Myocyte (in vitro differentiated cells): ENCODE measurements around the gene PIP5K1C. TPM values are rescaled to one million over a fixed set of nuclear protein-coding genes. Genes with fewer than 3 reads are reported as not detected.
"Not testable (repeated sequence)": the region's sequence is repeated elsewhere in the genome, so short reads cannot be mapped to it uniquely, and the experiment has no call there.

Source experiments
- DNase-seq: peaks from one replicate; pipeline ENCODE4 v3.0.0-alpha.2; 2012; ENCODE audit warnings: low read depth
- total RNA-seq: library from RNA; depleted of rRNA; stranded (reverse); fragments of >200 nt; gene quantifications from 2 replicates; pipeline ENCODE4 v1.2.3, GENCODE V29; 2014

Gene PIP5K1C
- total RNA-seq, 1 donor from 2014 or later: 17.9 TPM

- not testable (repeated sequence) for DNase-seq
Observed at GRCh38 chr19:3628766-3629165, 71.5 kb downstream of the PIP5K1C start.

- no peak for DNase-seq
Observed at GRCh38 chr19:3627351-3627723, 72.9 kb downstream of the PIP5K1C start.

DNA sequence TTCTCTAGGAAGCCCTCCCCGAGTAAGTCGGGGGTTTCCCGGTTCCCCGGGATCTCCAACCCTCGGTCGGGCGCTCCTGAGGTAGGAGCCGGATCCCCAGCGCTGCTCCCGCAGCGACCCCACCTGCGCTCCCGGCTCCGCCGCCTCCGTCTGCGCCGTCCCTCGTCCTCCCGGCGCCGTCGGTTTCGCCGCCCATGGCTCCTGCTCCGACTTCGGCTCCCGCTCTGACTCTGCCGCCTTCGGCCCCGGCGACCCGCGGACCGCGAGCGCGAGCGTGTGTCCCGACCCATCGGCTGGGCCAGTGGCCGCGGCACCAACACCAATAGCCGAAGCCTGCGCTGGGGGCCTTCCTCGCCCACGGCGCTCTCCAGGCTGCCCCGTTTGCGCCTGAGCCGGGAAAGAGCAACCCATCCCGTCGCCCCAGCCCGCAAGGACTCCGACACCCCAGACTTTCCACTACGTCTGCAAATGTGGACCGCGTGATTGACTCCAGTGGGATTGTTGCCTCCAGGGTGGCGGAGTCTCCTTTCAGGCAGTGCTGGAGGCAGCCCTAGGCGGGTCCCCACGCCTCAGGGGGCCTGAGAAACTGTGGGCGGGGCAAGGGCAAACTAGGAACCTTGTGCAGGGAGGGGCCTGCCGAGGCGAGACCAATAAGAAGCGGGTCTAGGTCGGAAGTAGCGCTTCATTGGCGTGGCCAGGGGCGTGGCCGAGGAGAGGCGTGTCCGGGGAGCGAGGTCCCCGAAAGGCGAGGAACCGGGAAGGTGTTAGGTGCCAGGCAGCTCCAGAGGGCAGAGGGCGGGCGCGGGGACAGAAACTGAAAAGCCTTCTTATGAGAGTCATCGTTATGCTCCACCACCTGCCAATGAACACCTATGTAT lies 73.6 kb downstream of the PIP5K1C start, which contains the start of gene CACTIN:
TSS of gene CACTIN (minus strand) at position 318 of the 878 bp plus-strand sequence. CDS start at position 290, 28 bp downstream.
- peak; percentile 99 for DNase-seq

DNA sequence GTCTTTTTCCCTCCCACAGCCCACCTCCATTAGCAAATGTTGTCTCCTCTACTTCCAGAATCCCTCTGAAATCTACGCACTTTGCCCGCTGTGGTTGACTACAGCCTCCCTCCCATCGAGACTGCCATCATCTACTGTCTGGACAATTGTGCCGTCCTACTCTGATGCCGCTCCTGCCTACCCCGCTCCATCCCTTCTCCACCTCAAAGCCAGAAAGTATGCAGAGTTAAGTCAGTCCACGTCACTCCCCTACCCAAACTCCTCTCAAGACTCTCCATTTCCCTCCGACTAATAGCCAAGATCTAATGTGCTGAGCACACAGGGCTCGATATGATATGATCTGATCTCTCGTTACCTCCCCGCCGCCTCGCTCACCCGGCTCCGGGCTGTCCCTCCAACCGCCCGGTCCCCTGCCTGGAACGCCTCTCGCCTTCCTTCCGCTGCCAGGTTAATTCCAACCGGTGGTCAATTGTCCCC lies 74.2 kb downstream of the PIP5K1C start:
- DNase-seq: no peak

DNA sequence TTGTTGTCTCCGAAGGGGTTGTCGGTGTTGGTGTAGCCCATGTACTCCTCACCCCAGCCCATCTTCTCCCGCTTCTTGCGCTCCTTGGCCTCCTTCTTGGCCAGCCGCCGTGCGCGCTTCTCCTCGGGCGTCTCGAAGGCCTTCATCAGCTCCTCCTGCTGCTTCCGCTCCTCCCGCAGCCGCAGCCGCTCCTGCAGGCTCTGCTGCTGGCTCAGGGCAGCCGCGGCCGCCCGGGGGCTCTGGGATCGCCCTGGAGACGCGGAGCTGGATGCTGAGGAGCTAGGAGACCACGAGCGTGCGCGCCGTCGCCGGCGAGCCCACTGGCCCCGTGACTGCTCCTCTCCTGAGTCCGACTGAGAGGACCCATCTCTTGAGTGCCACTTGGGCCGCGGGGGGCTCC lies 76.6 kb downstream of the PIP5K1C start:
- no peak for DNase-seq

GRCh38 chr19:3622224-3622623 lies 78.0 kb downstream of the PIP5K1C start:
- DNase-seq: no peak

GRCh38 chr19:3621689-3622088 lies 78.6 kb downstream of the PIP5K1C start:
- DNase-seq: no peak

DNA sequence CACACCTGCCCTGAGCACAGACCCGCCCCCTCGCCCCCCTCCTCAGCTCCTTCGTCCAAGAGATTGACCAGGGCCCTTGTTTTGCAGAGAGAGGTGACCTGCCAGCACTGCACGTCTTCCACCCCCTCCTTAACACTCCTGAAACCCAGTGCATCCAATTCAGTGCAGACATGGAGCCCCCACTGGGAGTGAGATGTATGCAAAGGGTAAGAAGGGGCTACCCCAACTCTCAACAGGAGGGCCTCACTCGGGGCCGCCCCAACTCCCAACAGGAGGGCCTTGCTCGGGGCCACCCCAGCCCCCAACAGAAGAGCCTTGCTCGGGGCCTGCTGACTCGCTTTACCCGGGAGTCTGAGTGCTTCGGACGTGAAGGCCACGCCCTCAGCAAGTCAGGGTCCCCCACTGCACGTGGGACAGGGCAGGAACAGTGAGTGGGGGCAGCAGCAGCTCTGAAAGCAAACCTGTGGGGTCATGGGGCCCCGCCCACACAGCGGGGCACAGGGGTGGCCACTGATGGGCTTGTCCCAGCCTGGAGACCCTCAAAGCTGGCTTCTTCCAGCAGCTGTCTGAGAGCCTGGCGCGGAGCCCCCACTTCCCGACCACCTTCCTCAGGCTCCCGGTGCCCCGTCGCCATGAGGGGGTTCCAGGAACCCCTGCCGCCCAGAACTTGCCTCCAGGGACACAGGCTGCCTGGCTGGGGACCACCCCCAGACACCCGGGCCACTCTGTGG lies 79.3 kb downstream of the PIP5K1C start:
- DNase-seq: no peak

GRCh38 chr19:3620145-3620816 lies 80.0 kb downstream of the PIP5K1C start:
- DNase-seq: no peak

GRCh38 chr19:3619631-3620012 lies 80.6 kb downstream of the PIP5K1C start:
- DNase-seq: no peak

GRCh38 chr19:3618811-3619630 lies 81.2 kb downstream of the PIP5K1C start:
- no peak for DNase-seq

GRCh38 chr19:3618144-3618810 lies 82.0 kb downstream of the PIP5K1C start:
- DNase-seq: peak; percentile 39

DNA sequence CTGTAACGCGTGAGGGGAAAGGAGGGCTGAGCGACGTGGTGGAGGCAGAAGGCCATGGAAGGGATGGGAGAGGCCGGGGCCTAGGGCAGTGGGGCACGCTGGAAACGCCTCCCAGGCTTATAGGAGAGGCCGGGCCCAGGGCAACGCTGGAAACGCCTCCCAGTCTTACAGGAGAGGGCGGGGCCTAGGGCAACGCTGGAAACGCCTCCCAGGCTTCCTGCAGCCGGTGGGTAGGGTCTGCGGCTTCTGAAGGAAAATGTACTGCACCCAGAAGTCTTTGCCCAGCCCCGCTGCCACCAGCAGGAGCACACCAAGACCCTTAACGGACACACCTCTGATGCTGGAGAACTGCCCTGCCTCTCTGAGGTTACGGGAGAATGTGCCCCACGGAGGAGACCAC lies 82.8 kb downstream of the PIP5K1C start:
- no peak for DNase-seq

GRCh38 chr19:3615524-3616135 lies 84.6 kb downstream of the PIP5K1C start:
- DNase-seq: no peak

- no peak for DNase-seq
Observed at GRCh38 chr19:3614858-3615505, 85.3 kb downstream of the PIP5K1C start.

- no peak for DNase-seq
Observed at GRCh38 chr19:3613818-3614661, 86.2 kb downstream of the PIP5K1C start.

DNA sequence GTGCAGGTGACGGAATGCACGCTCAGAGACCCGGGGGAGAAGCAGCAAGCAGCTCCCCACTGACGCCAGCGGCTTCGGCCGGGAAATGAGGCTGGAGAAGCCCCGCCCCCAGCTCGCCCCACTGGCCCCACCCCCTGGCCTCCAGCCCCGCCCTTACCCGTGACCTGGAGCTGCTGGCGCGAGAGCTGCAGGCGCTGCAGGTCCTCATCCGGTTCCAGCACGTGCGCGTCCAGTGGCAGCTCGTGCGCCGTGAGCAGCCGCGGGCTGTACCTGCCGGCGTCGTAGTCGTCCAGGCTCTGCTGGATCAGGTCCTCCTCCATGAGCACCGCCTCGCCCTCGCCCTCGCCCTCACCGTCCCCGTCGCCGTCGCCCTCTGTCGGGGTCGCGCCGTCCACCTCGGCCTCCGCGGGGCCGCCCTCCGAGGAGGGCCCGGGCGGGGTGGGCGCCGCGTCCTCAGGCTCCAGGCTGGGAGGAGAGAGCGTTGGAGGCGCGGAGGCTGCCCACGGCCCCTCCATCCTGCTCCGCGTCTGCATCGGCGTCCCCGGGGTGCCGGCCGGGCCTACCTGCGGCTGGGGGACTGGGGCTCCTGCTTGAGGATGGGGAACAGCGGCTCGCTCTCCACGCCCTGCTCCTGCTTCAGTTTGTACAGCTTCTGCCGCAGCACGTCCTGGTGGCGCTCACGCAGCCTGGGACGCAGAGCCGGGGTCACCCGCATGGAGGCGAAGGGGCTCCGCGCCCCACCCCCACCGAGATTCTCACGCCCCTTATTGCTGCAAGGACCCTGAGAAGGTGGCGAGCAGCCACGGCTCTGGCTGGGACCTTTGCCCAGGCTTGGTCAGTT lies 87.1 kb downstream of the PIP5K1C start:
- no peak for DNase-seq
